ENCODE data around the gene API5. TPM values are rescaled to one million over a fixed set of nuclear protein-coding genes. Genes with fewer than 3 reads are reported as not detected.
"Not testable (repeated sequence)": the region's sequence is repeated elsewhere in the genome, so short reads cannot be mapped to it uniquely, and the experiment has no call there.

API5 gene
- total RNA-seq, 2 experiments from 2014 or later: 186 to 193 TPM

GRCh38 chr11:43341159-43341558 lies 29.4 kb downstream of the API5 start:
- Mint-ChIP-seq H3K36me3 (peaks cover 23% of the 10 kb centered on the region), H3K27ac (no peak overlapping the region), H3K4me3 (no peak overlapping the region), H3K9me3 (no peaks in the 10 kb centered on the region), H3K27me3 (no peaks in the 10 kb centered on the region), H3K4me1 (no peaks in the 10 kb centered on the region)
- DNase-seq: no peak

GRCh38 chr11:43351426-43351825 lies 39.6 kb downstream of the API5 start:
- H3K4me3 Mint-ChIP-seq, H3K9me3 Mint-ChIP-seq, H3K4me1 Mint-ChIP-seq, DNase-seq, H3K27me3 Mint-ChIP-seq, H3K36me3 Mint-ChIP-seq, H3K27ac Mint-ChIP-seq: not testable (repeated sequence)

- H3K27ac Mint-ChIP-seq: no peak overlapping the region
- no peak for DNase-seq
- H3K4me3 Mint-ChIP-seq: no peak overlapping the region
- H3K36me3 Mint-ChIP-seq: peaks cover 9% of the 10 kb centered on the region
- no peaks in the 10 kb centered on the region for H3K9me3 Mint-ChIP-seq
- peaks cover 10% of the 10 kb centered on the region for H3K4me1 Mint-ChIP-seq
- H3K27me3 Mint-ChIP-seq: no peaks in the 10 kb centered on the region
These were observed 42.5 kb downstream of the API5 start for GRCh38 chr11:43354311-43354710.

- no peak overlapping the region for H3K27ac Mint-ChIP-seq
- no peaks in the 10 kb centered on the region for H3K9me3 Mint-ChIP-seq
- no peak overlapping the region for H3K4me3 Mint-ChIP-seq
- H3K4me1 Mint-ChIP-seq: peaks cover 24% of the 10 kb centered on the region
- peaks cover 9% of the 10 kb centered on the region for H3K36me3 Mint-ChIP-seq
- no peaks in the 10 kb centered on the region for H3K27me3 Mint-ChIP-seq
- DNase-seq: no peak
These were observed 44.5 kb downstream of the API5 start for GRCh38 chr11:43356336-43356735.

GRCh38 chr11:43358279-43358800 lies 46.5 kb downstream of the API5 start:
- Mint-ChIP-seq H3K4me3 (peak overlapping the region; percentile 94), H3K4me1 (peaks cover 31% of the 10 kb centered on the region), H3K36me3 (peaks cover 5% of the 10 kb centered on the region), H3K27me3 (no peaks in the 10 kb centered on the region), H3K27ac (peak overlapping the region; percentile 95), H3K9me3 (no peaks in the 10 kb centered on the region)
- no peak for DNase-seq

- Mint-ChIP-seq H3K9me3 (no peaks in the 10 kb centered on the region), H3K36me3 (peaks cover 9% of the 10 kb centered on the region), H3K4me1 (peaks cover 34% of the 10 kb centered on the region), H3K4me3 (peak within 1 kb of the TSS; percentile 94), H3K27ac (peak within 1 kb of the TSS; percentile 95), H3K27me3 (no peaks in the 10 kb centered on the region)
- DNase-seq: peak; percentile 93
These were observed 47.1 kb downstream of the API5 start, which contains the start of gene TTC17 for GRCh38 chr11:43358801-43359421. TTC17 (plus strand) TSS chr11:43358920; CDS start chr11:43358955, 35 bp downstream.

GRCh38 chr11:43359422-43359818 lies 47.6 kb downstream of the API5 start:
- H3K4me3 Mint-ChIP-seq: peak overlapping the region; percentile 94
- H3K27me3 Mint-ChIP-seq: no peaks in the 10 kb centered on the region
- peak overlapping the region; percentile 95 for H3K27ac Mint-ChIP-seq
- peaks cover 9% of the 10 kb centered on the region for H3K36me3 Mint-ChIP-seq
- H3K9me3 Mint-ChIP-seq: no peaks in the 10 kb centered on the region
- DNase-seq: peak; percentile 49
- H3K4me1 Mint-ChIP-seq: peaks cover 34% of the 10 kb centered on the region

GRCh38 chr11:43360361-43361032 lies 48.7 kb downstream of the API5 start:
- no peak overlapping the region for H3K27ac Mint-ChIP-seq
- H3K36me3 Mint-ChIP-seq: peaks cover 11% of the 10 kb centered on the region
- H3K4me3 Mint-ChIP-seq: peak overlapping the region; percentile 94
- H3K9me3 Mint-ChIP-seq: no peaks in the 10 kb centered on the region
- no peaks in the 10 kb centered on the region for H3K27me3 Mint-ChIP-seq
- no peak for DNase-seq
- H3K4me1 Mint-ChIP-seq: peaks cover 34% of the 10 kb centered on the region

- Mint-ChIP-seq H3K9me3 (no peaks in the 10 kb centered on the region), H3K27me3 (no peaks in the 10 kb centered on the region), H3K27ac (no peak overlapping the region), H3K4me1 (peaks cover 37% of the 10 kb centered on the region), H3K36me3 (peaks cover 22% of the 10 kb centered on the region), H3K4me3 (no peak overlapping the region)
- no peak for DNase-seq
These were observed 54.9 kb downstream of the API5 start for GRCh38 chr11:43366677-43367076.

- Mint-ChIP-seq H3K4me3 (no peak overlapping the region), H3K36me3 (peaks cover 24% of the 10 kb centered on the region), H3K9me3 (no peaks in the 10 kb centered on the region), H3K4me1 (peaks cover 36% of the 10 kb centered on the region), H3K27ac (no peak overlapping the region), H3K27me3 (no peaks in the 10 kb centered on the region)
- DNase-seq: no peak
These were observed 55.8 kb downstream of the API5 start for GRCh38 chr11:43367382-43368178.

- H3K27ac Mint-ChIP-seq: no peak overlapping the region
- H3K4me3 Mint-ChIP-seq: no peak overlapping the region
- no peaks in the 10 kb centered on the region for H3K27me3 Mint-ChIP-seq
- no peaks in the 10 kb centered on the region for H3K9me3 Mint-ChIP-seq
- H3K36me3 Mint-ChIP-seq: peaks cover 12% of the 10 kb centered on the region
- H3K4me1 Mint-ChIP-seq: peaks cover 23% of the 10 kb centered on the region
- no peak for DNase-seq
These were observed 64.3 kb downstream of the API5 start for GRCh38 chr11:43376065-43376464.

GRCh38 chr11:43376594-43376993 lies 64.8 kb downstream of the API5 start:
- Mint-ChIP-seq H3K27ac (no peak overlapping the region), H3K4me1 (peaks cover 21% of the 10 kb centered on the region), H3K27me3 (no peaks in the 10 kb centered on the region), H3K4me3 (no peak overlapping the region), H3K36me3 (peaks cover 13% of the 10 kb centered on the region), H3K9me3 (no peaks in the 10 kb centered on the region)
- no peak for DNase-seq

- peaks cover 14% of the 10 kb centered on the region for H3K36me3 Mint-ChIP-seq
- no peak overlapping the region for H3K27ac Mint-ChIP-seq
- no peak overlapping the region for H3K4me3 Mint-ChIP-seq
- no peaks in the 10 kb centered on the region for H3K9me3 Mint-ChIP-seq
- H3K4me1 Mint-ChIP-seq: peaks cover 20% of the 10 kb centered on the region
- DNase-seq: no peak
- H3K27me3 Mint-ChIP-seq: no peaks in the 10 kb centered on the region
These were observed 65.6 kb downstream of the API5 start for GRCh38 chr11:43377389-43377788.

GRCh38 chr11:43378897-43379296 lies 67.1 kb downstream of the API5 start:
- no peak for DNase-seq
- Mint-ChIP-seq H3K4me3 (no peak overlapping the region), H3K4me1 (peaks cover 18% of the 10 kb centered on the region), H3K27ac (no peak overlapping the region), H3K36me3 (peaks cover 12% of the 10 kb centered on the region), H3K27me3 (no peaks in the 10 kb centered on the region), H3K9me3 (no peaks in the 10 kb centered on the region)

GRCh38 chr11:43381802-43382201 lies 70.0 kb downstream of the API5 start:
- H3K36me3 Mint-ChIP-seq: peaks cover 7% of the 10 kb centered on the region
- H3K4me3 Mint-ChIP-seq: no peak overlapping the region
- no peak for DNase-seq

More at GRCh38 chr11:43381802-43382201, 70.0 kb downstream of the API5 start:
- Mint-ChIP-seq H3K27me3 (no peaks in the 10 kb centered on the region), H3K27ac (no peak overlapping the region), H3K4me1 (peaks cover 5% of the 10 kb centered on the region), H3K9me3 (no peaks in the 10 kb centered on the region)

Data from activated naive CD8-positive, alpha-beta T cell treated with anti-CD3 and anti-CD28 coated beads for 36 hours (primary cell).